DND-41 (cell line): ENCODE measurements around the gene KIFC3.

Source experiments
- ATAC-seq: fragments of 200-7000 bp; cut with Tn5 transposase; 3 replicates; pipeline ENCODE4 v1.9.1; 2021; ENCODE audit warnings: low read depth; ENCODE audit not compliant: insufficient read depth
- DNase-seq: peaks from one replicate; pipeline ENCODE4 v3.0.0-alpha.2; 2020
- H2AFZ ChIP-seq: 2 replicates; pipeline ENCODE4 v1.6.0; 2012; ENCODE audit warnings: low read depth, low read length
- H3K27ac ChIP-seq: 2 replicates; pipeline ENCODE4 v1.5.1; 2012; ENCODE audit warnings: low read length, inconsistent platforms
- H3K27me3 ChIP-seq: fragments of 200-600 bp; sonication (generic); 2 replicates; pipeline ENCODE4 v1.6.0; 2012; ENCODE audit warnings: low read length, mild to moderate bottlenecking, inconsistent platforms; ENCODE audit not compliant: insufficient read depth, poor library complexity
- H3K36me3 ChIP-seq: 2 replicates; pipeline ENCODE4 v1.5.1; 2012; ENCODE audit warnings: low read length, inconsistent platforms; ENCODE audit not compliant: insufficient read depth
- H3K4me1 ChIP-seq: 2 replicates; pipeline ENCODE4 v1.5.1; 2012; ENCODE audit warnings: mild to moderate bottlenecking, low read length; ENCODE audit not compliant: insufficient read depth
- H3K4me2 ChIP-seq: 2 replicates; pipeline ENCODE4 v1.6.0; 2012; ENCODE audit warnings: mild to moderate bottlenecking, moderate library complexity, low read length, inconsistent platforms; ENCODE audit not compliant: insufficient read depth
- H3K4me3 ChIP-seq, 2 experiments: fragments of 200-600 bp in 1 of 2; shearing (Covaris generic) in 1 of 2; 2 replicates each; pipeline ENCODE4 v1.5.1; 2012 to 2016; ENCODE audit warnings: inconsistent platforms in 2 of 2, low read length in 2 of 2, mild to moderate bottlenecking in 2 of 2, low read depth in 1 of 2, moderate library complexity in 1 of 2
- H3K79me2 ChIP-seq: 2 replicates; pipeline ENCODE4 v1.6.0; 2012; ENCODE audit warnings: low read length, inconsistent platforms; ENCODE audit not compliant: insufficient read depth
- H3K9ac ChIP-seq: 2 replicates; pipeline ENCODE4 v1.6.0; 2012; ENCODE audit warnings: low read depth, mild to moderate bottlenecking, inconsistent platforms, low read length, moderate library complexity
- H3K9me3 ChIP-seq: 2 replicates; pipeline ENCODE4 v1.5.1; 2012; ENCODE audit warnings: low read length, moderate library complexity, mild to moderate bottlenecking, inconsistent platforms; ENCODE audit not compliant: insufficient read depth, severe bottlenecking
- H4K20me1 ChIP-seq: 2 replicates; pipeline ENCODE4 v1.6.0; 2012; ENCODE audit warnings: low read length; ENCODE audit not compliant: insufficient read depth
- EZH2 ChIP-seq: IDR thresholded peaks from 3 replicates; pipeline ENCODE4 v1.6.1; 2012; ENCODE audit warnings: borderline replicate concordance, low read depth, mild to moderate bottlenecking, moderate library complexity, low read length, inconsistent platforms; ENCODE audit not compliant: severe bottlenecking
- TF ChIP-seq, protein P1 (sequence below): IDR thresholded peaks from 2 replicates; pipeline ENCODE4 v1.5.1; 2012; ENCODE audit warnings: borderline replicate concordance, low read length, moderate library complexity, mild to moderate bottlenecking; ENCODE audit not compliant: poor library complexity, severe bottlenecking; ENCODE audit errors: extremely low read depth

The KIFC3 gene

DNA sequence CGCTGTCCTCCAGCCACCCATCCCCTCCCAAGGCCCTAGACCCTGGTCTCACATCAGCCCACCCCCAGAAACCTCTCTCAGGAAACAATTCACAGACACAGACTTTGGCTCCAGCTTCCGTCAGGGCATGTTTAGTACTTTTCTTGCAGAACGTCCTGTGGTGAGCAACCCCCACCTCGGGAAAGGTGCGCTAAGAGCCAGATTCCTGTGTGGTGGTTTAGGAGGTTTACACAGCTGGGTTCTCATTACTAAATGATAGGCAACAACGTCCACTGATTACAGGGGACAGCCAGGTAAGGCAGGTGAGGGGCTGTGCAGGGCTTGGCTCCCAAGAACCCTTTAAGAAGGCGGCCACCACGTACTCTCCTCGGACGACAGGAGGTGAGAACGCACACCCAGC, 29.3 kb downstream of the KIFC3 start:
- Histone ChIP-seq H3K27ac (no peak overlapping the region), H3K4me3 (no peak overlapping the region), H3K4me1 (no peaks in the 10 kb centered on the region), H4K20me1 (no peaks in the 10 kb centered on the region), H3K4me2 (no peak overlapping the region), H3K9ac (no peak overlapping the region), H2AFZ (no peak overlapping the region), H3K36me3 (no peaks in the 10 kb centered on the region), H3K79me2 (no peaks in the 10 kb centered on the region), H3K9me3 (no peaks in the 10 kb centered on the region), H3K27me3 (no peaks in the 10 kb centered on the region)
- no peak for ATAC-seq
- no peak for DNase-seq
- TF ChIP-seq EZH2 = no peak
- TF ChIP-seq, protein P1, sequence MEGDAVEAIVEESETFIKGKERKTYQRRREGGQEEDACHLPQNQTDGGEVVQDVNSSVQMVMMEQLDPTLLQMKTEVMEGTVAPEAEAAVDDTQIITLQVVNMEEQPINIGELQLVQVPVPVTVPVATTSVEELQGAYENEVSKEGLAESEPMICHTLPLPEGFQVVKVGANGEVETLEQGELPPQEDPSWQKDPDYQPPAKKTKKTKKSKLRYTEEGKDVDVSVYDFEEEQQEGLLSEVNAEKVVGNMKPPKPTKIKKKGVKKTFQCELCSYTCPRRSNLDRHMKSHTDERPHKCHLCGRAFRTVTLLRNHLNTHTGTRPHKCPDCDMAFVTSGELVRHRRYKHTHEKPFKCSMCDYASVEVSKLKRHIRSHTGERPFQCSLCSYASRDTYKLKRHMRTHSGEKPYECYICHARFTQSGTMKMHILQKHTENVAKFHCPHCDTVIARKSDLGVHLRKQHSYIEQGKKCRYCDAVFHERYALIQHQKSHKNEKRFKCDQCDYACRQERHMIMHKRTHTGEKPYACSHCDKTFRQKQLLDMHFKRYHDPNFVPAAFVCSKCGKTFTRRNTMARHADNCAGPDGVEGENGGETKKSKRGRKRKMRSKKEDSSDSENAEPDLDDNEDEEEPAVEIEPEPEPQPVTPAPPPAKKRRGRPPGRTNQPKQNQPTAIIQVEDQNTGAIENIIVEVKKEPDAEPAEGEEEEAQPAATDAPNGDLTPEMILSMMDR = no peak

DNA sequence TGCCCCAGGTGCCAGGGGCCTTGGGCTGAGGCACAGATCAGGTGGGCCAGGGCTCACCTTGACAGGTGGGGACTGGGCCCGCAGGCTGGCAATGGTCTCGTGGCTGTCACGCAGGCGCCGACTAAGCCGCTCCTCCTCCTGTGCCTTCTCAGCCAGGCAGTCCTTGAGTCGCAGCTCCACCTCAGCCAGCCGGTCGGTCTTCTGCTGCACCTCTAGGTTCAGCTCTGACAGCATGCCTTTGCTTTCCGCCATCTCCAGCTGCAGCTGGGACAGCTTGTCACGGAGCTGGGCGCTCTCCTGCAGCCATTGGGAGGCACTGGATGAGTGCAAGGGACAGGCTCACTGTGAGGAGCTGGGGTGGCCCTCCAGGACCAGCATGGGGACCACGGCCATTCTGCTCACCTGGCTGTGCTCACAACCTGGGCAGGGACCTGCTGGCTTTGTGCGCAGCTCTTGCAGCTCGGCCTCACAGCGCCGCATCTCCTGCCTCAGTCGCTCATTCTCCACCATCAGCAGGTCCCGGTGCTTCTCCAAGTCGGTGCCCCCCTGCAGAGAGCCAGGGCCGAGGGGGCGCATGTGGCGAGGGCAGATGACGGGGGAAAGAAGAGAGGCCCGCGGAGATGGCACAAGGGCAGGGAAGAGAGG, 31.0 kb downstream of the KIFC3 start:
- H3K36me3 ChIP-seq = no peaks in the 10 kb centered on the region
- no peaks in the 10 kb centered on the region for H3K9me3 ChIP-seq
- no peak for DNase-seq
- H4K20me1 ChIP-seq = no peaks in the 10 kb centered on the region; the same call in 1 of the 2 replicates
- no peaks in the 10 kb centered on the region for H3K79me2 ChIP-seq
- no peak for TF ChIP-seq EZH2
- TF ChIP-seq, protein P1 = no peak
- H3K4me1 ChIP-seq = no peaks in the 10 kb centered on the region
- H3K4me3 ChIP-seq = no peak overlapping the region
- H3K27me3 ChIP-seq = no peaks in the 10 kb centered on the region
- no peak for ATAC-seq
- no peak overlapping the region for H3K9ac ChIP-seq
- H3K27ac ChIP-seq = no peak overlapping the region
- no peak overlapping the region for H3K4me2 ChIP-seq
- no peak overlapping the region for H2AFZ ChIP-seq

DNA sequence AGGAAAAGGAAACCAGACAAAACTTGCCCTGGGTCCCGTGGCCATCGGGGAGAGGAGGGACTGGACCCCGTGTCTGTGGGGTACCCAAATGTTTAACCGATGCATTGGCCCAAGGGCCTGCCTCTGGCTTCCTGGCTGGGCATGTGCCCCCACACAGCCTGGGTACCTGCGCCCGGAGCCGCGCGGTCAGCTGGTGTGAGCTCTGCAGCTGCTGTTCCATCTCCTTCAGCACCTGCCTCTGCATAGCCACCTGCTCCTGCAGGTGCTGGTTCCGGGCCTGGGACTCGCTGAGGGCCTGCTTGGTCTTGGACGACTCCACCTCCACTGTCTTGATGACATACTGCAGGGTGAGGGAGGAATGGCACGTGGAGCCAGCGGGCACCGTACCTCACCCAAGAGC, 31.9 kb downstream of the KIFC3 start:
- Histone ChIP-seq H3K4me1 (no peaks in the 10 kb centered on the region), H3K27me3 (no peaks in the 10 kb centered on the region), H3K9me3 (no peaks in the 10 kb centered on the region), H2AFZ (no peak overlapping the region), H3K4me3 (no peak overlapping the region), H3K4me2 (no peak overlapping the region), H3K9ac (no peak overlapping the region), H3K79me2 (no peaks in the 10 kb centered on the region), H4K20me1 (no peaks in the 10 kb centered on the region; the same call in 1 of the 2 replicates), H3K27ac (no peak overlapping the region), H3K36me3 (no peaks in the 10 kb centered on the region)
- TF ChIP-seq, protein P1 = no peak
- no peak for TF ChIP-seq EZH2
- DNase-seq (no peak), ATAC-seq (no peak)
